ENCODE results near the gene MORN2.
"Not testable (repeated sequence)": the region's sequence is repeated elsewhere in the genome, so short reads cannot be mapped to it uniquely, and the experiment has no call there.

MORN2 gene

DNA sequence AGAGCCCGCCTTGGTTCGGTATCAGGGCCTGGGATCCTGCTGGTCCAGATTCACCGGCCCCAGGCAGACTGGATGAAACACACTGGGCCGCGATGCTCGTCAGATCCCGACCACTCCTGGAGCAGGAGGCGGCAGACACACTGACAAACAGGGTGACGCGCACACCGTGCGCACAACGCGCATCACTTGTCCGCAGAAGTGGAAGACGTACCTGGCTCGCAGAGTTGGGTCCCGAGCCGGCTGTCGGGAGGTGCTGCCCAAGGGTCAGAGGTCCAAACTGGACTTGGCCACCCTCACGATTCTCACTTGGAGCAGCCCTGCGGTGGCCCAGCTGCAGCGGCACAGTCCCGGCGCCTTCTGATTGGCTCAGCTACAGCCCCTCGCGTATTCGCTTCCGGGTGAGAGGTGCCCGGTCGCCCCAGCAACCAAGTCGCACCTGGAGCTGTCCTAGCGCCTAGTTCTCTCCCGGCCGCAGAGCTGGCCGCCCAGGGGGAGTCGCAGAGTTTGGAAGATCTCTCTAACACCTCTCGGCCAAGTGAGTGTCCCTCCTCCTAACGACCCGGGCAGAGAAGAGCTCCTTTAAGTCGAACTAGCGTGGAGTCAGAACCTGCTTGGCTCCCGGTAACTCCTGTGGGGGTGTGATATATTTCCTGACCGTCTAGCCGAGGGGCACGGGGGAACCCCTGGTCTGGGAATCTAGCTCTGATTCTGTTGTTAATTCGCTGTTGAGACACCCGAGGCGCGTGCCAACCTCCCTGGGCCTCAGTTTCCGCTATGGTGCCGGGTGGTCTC is at the start of gene MORN2, which contains the start of gene DHX57:
Gene MORN2, plus strand, starts transcription at position 401 of the 792 bp plus-strand sequence.
Gene DHX57, minus strand, starts transcription at position 359 of the 792 bp plus-strand sequence. CDS start 7,529 bp downstream, outside the sequence.
- H3K27ac ChIP-seq: peak within 1 kb of the TSS; percentile 73
- TF ChIP-seq, protein P1, sequence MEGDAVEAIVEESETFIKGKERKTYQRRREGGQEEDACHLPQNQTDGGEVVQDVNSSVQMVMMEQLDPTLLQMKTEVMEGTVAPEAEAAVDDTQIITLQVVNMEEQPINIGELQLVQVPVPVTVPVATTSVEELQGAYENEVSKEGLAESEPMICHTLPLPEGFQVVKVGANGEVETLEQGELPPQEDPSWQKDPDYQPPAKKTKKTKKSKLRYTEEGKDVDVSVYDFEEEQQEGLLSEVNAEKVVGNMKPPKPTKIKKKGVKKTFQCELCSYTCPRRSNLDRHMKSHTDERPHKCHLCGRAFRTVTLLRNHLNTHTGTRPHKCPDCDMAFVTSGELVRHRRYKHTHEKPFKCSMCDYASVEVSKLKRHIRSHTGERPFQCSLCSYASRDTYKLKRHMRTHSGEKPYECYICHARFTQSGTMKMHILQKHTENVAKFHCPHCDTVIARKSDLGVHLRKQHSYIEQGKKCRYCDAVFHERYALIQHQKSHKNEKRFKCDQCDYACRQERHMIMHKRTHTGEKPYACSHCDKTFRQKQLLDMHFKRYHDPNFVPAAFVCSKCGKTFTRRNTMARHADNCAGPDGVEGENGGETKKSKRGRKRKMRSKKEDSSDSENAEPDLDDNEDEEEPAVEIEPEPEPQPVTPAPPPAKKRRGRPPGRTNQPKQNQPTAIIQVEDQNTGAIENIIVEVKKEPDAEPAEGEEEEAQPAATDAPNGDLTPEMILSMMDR (conservative IDR thresholded peaks at IDR 0.05): no peak

DNA sequence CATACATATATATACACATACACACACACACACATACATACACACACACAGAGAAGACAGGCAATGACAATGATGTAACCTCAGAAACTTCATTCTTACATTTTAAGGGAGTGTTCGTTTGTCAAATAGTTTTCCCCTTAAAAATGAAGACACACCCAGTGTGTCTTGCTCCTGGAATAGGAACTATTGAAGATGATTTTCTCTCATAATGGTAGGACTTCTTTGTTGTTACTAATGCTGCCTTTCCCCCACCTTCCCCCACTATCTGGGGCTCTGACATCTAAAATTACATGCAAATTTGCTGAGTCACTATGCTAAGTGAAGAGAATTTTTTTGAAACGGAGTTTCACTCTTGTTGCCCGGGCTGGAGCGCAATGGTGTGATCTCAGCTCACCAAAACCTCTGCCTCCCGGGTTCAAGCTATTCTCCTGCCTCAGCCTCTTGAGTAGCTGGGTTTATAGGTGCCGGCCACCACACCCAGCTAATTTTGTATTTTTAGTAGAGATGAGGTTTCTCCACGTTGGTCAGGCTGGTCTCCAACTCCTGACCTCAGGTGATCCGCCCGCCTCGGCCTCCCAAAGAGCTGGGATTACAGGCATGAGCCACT is 48.1 kb upstream of the MORN2 start:
- H3K27ac ChIP-seq: not testable (repeated sequence)

DNA sequence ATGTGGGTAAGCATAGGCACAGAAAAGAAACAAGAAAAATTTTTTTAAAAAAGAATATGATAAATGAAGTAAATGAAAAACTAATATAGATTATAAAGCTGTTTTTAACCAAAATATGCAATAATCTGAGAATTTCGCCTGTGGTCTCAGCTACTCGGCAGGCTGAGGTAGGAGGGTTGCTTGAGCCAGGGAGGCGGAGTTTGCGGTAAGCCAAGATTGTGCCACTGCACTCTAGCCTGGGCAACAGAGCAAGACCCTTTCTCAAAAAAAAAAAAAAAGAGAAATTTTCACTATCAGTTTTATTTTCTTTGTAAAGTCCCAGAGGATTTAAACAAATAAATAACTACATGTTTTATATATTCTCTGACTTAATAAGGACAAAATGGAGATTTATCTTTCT is 47.3 kb upstream of the MORN2 start:
- TF ChIP-seq, protein P1 (conservative IDR thresholded peaks at IDR 0.05): no peak
- no peak overlapping the region for H3K27ac ChIP-seq

DNA sequence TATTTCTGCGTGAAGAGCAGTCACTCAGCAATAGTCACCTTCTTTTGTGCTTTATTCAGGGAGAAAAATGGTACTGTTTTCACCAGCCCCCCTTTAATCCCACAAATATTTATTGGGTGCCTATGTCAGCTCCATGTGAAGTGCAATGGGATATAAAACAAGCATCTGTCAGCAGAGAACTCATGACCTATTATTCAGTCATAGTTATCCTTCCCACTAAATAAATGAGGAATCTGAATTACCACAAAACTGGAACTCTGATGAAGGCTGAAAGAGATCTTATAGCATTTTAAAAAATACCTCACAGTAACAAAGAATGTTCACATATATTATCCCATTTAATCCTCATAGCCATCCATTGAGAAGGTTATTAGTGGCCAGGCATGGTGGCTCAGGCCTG is 45.8 kb upstream of the MORN2 start:
- TF ChIP-seq, protein P1 (conservative IDR thresholded peaks at IDR 0.05): no peak
- no peak overlapping the region for H3K27ac ChIP-seq

DNA sequence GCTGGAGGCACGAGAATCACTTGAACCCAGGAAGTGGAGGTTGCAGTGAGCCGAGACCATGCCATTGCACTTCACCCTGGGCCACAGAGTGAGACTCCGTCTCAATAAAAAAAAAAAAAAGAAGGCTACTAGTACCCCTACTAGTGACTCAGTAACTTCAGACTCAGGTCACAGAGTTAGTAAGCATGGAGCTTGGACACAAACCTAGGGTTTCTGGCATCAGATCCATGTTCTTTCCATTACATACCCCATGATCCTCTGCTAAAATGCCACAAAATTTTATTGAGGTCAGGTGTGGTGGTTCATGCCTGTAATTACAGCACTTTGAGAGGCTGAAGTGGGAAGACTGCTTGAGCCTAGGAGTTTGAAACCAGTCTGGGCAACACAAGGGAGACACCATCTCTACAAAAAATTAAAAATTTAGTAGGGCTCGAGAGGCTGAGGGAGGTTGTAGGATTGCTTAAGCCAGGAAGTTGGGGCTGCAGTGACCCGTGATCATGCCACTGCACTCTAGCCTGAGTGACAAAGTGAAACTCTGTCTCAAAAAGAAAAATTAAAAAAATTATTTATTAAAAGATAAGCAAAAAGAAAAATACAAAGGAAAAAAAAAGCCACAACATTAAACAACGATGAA is 45.1 kb upstream of the MORN2 start:
- TF ChIP-seq, protein P1 (conservative IDR thresholded peaks at IDR 0.05): no peak
- no peak overlapping the region for H3K27ac ChIP-seq

DNA sequence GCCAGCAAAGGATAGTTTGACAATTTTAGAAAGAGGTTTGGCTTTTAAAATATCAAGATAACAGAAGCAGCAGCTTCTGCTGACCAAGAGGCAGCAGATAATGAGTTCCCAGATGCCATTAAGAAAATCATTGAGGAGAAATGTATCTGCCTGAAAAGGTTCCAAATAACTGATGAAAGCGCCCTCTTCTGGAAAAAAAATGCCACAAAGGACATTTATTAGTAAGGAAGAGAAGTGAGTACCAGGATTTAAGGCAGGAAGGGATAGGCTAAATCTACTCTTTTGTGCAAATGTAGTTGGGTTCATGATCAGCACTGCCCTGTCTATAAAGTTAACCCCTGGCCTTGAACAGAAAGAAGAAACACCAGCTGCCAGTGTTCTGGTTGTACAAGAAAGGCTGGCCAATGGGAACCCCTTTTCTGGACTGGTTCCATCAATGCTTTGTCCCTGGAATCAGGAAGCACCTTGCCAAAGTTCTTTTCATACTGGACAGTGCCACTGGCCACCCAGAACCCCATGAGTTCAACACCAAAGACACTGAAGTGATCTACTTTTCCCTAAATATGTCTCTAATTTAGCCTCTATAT is 40.7 kb upstream of the MORN2 start:
- no peak overlapping the region for H3K27ac ChIP-seq
- TF ChIP-seq, protein P1 (conservative IDR thresholded peaks at IDR 0.05): peak; percentile 72

DNA sequence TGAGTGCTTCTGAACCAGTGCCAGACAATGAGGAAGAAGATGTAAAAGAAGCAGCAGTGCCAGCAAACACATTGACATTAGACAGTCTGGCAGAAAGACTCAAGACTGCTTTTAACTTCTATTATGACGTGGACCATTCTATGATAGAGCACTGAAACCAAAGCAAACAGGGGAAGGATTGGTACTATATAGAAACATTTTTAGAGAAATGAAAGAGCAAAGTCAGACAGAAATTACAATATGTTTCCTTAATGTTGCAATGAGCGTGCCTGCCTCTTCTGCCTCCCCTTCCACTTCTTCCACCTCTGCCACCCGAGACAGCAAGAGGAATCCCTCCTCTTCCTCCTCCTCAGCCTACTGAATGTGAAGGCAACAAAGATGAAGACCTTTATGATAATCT is 39.8 kb upstream of the MORN2 start:
- H3K27ac ChIP-seq: no peak overlapping the region
- TF ChIP-seq, protein P1 (conservative IDR thresholded peaks at IDR 0.05): no peak

All from VCaP (cell line).